ENCODE measurements around the gene BTBD16.

BTBD16 gene

DNA sequence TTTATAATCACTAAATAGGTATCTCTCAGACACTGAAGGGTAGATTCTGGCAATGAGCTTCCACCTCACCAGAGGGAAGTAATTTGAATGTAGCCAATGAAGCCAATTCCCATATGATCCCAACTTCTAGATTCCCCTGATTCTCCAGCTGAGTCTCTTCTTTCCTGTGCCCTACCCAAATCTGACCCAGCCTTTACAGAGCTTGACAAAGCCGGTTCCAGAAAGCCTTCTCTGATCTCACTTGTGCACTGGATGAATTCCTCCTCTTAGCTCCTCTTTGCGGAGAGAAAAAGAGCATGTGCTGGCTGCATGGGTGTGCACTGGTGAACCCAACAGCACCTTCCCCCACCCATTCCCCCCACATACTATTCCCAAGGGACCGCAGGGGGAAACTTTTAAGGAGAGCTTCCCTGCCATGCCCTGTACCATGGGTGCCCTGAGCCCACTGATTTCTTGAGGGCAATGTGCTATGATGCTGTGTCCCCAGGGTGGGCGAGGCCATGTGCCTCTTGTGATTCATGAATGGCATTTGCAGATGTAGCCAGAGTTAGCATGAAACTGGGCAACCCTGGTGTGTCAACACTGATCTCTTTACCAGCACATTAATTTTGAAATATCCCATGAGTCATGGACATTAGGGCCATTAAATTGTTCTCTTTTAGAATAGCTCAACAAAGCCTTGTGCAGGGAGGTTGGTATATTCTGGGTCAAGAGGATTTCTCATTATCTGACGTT lies 53.0 kb downstream of the BTBD16 start:
- DNase-seq, result no peak

DNA sequence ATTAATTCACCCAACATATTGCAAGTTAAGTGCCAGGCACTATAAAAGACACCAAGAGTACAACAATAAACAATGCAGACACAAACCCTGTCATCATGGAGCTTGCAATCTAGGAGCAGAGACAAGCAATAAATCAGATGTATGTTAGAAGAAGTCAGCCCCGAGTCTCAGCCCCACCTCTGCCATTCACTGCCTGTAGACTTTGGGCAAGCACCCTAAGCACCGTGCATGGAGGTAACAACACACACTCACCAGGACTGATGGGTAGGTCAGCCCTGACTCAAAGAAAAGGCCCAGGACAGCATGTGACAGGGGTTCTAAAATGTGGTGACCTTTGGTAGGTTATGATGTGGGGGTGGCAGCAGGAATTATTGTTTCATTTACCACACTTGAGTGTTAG lies 54.1 kb downstream of the BTBD16 start:
- DNase-seq, result no peak

GRCh38 chr10:122326385-122326784 lies 55.3 kb downstream of the BTBD16 start:
- DNase-seq, result no peak

GRCh38 chr10:122326806-122327205 lies 55.7 kb downstream of the BTBD16 start:
- no peak for DNase-seq

- no peak for DNase-seq
These were observed 56.4 kb downstream of the BTBD16 start for GRCh38 chr10:122327237-122328206.

DNA sequence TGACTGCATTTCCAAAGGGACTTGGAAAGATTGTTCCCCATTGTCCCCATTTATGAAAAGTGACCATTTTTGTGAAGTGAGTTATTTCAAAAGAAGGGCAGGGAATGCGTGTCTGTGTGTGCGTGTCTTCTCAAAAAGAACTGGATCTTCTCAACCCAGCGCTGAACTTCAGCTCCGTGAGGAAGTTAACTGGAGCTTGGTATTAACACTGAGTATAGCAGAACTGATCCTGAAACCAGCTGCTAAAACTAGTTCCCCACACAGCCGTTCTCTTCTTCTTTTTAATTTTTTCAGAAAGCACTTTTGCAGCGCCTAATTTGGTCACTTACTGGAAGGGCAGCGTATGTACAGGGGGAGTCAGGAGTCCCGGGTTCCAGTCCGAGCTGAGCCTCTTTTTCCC lies 57.6 kb downstream of the BTBD16 start:
- DNase-seq, result no peak

DNA sequence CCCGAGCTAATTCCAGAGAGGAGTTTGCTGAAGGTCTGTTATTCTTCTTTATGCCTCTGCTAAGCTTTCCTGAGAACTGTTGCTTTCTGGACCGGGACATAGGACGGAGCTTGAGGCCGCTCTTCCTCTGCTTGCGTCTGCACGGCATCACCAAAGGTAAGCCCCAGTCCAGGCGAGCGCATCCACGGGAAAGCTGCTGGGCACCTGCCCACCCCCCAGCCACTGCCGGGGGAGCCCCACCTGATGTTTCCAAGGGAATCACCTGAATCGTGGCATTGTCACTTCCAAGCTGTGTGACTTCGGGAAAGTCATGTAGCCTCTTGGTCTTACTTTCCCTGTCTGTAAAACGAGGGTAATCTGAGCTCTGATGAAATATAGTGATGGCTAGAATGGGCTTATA lies 58.3 kb downstream of the BTBD16 start:
- DNase-seq, result no peak

DNA sequence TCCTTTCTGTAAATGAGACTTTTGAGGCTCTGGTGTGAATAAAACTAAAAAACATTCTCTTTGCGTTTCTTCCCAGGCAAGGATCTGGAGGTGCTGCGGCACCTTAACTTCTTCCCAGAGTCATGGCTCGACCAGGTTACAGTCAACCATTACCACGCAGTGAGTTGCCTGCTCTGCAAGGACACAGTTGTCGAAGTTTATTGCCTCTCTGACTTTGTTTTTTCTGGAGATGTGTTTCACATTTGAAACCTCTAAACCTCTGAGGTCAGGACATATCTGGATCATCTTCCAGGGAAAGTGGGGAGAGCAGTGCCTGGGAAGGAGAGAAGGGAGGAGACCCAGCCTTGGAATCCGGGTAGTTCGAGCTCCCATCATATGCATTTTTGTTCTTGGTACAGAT lies 60.0 kb downstream of the BTBD16 start:
- DNase-seq, result no peak

- DNase-seq, result no peak
These were observed 60.7 kb downstream of the BTBD16 start for GRCh38 chr10:122331615-122332446.

GRCh38 chr10:122333037-122333436 lies 61.9 kb downstream of the BTBD16 start:
- DNase-seq, result no peak

GRCh38 chr10:122336332-122336731 lies 65.2 kb downstream of the BTBD16 start:
- DNase-seq, result no peak

GRCh38 chr10:122336961-122337360 lies 65.9 kb downstream of the BTBD16 start:
- DNase-seq, result no peak

DNA sequence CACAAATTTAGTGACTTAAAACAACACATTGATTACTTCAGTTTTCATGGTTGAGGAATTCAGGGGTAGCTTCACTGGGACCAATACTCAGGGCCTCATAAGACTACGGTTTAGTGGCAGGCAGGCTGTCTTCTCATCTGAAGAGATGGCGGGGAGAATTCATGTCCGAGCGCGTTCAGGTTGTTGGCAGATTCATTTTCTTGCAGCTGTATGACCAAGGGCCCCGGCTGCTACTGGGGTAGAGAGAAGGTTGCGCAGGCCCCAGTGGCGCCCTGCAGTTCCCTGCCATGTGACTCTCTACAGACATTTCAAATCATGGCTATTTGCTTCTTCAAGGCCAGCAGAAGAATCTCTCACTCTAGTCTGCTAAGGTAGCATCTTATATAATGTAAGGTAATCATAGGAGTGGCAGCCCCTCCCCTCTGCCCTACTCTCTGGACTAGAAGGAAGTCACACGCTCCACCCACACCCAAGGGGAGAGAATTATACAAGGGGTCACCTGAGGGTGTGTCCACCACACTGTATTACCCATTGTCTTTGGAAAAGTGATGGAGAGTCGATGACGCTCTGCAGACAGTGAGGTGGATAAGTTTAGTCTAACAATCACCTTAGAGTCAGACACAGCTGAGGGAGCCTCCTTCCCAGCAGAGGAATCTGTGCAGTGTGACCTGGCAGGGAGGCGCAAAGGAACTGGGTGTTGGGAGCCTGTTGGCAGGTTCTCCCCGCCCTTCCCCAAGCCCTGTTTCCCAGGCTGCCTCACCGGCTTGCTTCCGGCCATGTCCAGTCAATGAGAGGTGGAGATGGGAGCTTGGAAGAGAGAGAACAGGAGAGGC lies 67.7 kb downstream of the BTBD16 start:
- DNase-seq, result no peak

GRCh38 chr10:122341141-122341810 lies 70.2 kb downstream of the BTBD16 start:
- no peak for DNase-seq

DNA sequence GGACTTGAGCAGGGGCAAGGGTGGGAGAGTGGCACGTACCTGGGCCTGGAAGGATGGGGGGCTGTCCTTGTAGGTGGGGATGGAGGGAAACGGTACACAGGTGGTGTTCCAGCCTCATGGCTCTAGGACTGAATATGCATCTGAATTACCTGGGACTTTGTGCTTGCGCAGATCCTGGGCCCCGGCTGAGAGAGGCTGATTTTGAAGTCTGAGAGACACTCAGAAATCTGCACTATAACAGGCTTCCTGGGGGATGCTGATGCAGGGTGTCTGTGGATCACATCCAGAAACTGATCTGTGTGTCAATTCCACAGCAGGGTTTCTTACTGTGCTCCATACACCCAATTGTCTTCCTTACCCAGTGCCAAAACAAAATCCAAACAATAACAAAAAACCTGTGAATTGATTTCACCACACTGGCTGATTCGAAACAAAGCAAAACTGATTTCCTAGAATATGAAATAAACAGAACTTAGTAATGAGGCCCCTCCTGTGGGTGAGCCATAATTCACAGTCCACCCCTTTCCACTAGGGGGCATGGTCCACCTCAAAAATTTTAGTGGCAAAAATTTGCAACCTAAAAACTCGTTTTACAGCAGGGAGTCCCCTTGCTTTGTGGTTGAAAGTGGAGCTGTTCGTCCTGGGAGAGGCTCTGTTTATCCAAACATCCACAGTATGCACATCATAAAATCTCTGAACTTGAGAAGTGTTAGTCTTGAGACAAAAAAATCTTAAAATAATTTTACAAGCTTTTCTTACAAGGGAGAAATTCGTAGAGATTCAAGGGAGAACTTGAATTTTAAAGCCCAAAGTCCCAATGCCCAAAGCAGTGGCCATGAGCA lies 71.4 kb downstream of the BTBD16 start:
- DNase-seq, result no peak

- DNase-seq, result no peak
These were observed 72.2 kb downstream of the BTBD16 start for GRCh38 chr10:122343135-122343800.

DNA sequence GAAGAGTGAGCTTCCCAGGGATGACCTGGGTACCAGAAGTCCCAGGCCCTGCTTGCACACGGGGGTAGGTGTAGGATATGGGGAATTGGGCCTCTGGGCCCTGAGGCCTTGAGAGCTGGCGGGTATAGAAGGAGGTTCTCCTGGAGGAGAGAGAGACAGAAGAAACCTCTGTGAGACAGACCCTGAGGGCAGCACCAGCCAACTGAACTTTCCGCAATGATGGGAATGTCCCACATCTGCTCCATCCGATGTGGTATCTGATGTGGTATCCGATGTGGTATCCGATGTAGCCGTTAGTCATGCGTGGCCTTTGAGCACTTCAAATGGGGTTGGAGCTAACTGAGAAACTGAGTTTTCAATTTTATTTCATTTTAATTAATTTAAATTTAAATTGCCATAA lies 72.8 kb downstream of the BTBD16 start:
- no peak for DNase-seq

DNA sequence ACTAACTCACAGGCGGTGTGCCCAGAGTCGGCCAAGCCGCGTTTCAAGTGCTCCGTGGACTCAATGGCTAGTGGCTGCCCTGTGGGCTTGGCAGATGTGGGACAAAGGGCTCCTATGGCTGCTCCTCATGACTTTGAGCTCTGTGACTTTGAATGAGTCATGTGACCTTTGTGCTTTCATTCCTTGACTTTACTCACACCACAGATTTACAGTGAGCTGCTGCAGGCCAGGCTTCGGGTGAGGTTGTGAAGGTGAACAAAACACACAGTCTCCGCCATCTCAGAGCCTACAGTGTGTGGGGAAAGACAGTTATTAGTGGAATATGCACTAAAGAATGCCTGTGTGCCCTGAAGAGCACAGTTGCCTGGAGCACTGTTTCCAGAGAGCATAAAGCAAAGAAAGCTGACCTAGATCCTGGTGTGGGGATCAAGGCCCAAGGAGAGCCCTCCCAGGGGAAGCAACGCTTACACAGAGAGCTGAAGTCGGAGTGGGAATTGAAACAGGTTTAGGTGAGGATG lies 73.7 kb downstream of the BTBD16 start:
- DNase-seq, result no peak

- DNase-seq, result no peak
These were observed 75.3 kb downstream of the BTBD16 start for GRCh38 chr10:122346326-122346950.

Measured in NCI-H526 treated with DMSO at 0.1 percent for 48 hours (cell line).